ENCODE results near the gene CLTCL1.

CLTCL1 gene

DNA sequence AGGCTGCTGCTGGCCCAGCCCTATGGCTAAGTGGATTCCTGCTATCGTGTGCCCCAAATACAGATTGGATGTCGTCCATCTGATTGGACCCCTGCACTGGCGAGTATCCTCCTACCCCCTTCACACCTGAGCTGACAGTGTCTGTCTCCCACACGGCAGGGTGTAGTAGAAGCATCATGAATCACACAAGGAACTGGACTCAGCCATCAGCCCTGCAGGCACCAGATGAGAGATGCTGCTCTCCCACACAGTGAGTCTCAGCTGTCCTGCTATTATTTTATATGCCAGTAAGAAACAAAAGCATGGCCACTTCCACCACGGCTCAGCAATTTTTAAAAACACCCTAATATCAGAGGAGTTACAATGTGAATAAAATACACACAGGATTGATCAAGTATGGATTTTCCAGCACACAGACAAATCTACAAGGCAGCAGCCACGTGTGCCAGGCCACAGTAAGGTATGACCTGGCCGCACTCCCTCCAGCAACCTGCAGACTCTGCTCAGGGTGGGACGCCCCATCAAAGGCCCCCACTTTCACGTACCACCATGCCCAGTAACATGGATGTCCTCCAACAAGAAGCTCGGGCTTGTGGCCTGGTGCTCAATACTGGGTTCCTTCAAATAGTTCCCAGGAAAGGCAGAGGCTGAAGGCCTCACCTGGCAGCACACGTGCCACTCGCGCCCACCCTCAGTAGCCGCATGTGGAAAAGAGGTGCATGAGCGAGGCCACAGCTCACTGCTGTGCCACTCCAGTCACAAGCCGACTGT, 96.6 kb downstream of the CLTCL1 start:
- no peak for DNase-seq

GRCh38 chr22:19193879-19194278, 97.6 kb downstream of the CLTCL1 start:
- DNase-seq: no peak

DNA sequence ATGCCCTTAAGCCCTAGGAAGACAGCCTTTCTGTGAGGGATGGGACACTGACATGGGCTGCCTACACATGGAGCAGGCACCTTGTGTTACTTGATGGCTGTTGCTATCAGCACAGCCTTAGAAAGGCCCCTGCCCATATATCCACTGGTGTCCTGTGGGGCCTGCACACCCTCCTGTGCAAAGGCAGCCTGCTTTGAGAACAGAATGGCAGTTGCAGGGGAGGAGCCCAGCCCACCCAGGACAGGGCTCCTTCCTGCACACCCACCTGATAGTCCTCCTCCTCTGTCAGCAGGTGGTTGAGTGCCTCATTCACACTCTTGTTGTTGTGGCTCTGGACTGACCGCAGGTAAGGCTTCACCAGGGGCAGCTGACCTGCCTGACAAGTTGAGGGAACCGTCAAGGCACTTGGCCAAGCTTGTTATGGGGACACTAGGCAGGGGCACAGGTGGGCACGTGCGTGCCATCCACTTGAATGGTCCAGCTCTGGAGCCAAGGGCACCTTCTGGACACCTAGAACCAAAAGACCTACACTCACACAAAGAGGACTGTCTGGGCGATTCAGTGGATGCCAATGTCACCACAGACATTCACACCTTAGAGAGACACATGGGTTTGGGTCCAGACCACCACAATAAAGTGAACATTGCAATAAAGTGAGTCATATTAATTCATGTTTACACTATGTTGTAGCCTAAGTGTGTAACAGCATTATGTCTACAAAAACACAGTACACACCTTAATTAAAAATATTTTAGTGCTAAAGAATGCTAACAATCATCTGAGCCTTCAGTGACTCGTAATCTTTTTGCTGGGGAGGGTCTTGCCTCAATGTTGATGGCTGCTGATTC, 103.6 kb downstream of the CLTCL1 start:
- DNase-seq: no peak

DNA sequence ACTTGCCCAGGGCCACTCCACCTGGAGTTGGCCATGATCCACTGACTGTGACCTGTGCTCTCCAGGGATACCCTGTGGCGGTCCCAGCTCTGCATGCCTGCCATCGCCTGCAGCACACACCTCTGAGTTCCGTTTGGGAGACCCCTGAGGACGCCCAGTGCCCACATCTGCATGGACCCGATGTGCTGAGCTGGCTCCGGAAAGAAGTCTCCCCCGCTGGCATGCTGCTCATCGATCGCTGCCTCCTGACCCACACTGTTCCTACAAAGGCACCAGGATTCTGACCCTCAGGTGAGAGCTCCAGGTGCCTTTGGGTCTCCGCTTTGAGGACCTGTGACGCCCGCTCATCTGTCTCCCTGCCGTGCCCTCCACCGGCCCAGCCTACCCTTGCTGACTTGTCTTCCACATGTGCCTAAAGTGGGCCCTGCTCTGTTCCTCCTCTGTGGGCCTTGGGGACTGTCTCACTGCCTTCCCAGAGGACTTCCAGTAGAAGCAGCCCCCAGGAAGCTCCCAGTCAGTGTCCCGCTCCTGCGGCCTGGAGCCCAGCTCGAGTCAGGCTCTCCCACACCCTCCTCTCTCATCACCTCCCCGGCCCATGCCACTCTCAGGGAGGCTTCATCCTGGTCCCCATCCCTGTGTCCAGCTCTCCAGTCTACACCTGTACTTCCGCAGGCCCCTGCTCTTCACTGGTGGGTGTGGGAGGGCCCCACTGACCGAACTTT, 107.1 kb downstream of the CLTCL1 start:
- no peak for DNase-seq

- DNase-seq: no peak
Measured at GRCh38 chr22:19183216-19183615, 108.3 kb downstream of the CLTCL1 start.

DNA sequence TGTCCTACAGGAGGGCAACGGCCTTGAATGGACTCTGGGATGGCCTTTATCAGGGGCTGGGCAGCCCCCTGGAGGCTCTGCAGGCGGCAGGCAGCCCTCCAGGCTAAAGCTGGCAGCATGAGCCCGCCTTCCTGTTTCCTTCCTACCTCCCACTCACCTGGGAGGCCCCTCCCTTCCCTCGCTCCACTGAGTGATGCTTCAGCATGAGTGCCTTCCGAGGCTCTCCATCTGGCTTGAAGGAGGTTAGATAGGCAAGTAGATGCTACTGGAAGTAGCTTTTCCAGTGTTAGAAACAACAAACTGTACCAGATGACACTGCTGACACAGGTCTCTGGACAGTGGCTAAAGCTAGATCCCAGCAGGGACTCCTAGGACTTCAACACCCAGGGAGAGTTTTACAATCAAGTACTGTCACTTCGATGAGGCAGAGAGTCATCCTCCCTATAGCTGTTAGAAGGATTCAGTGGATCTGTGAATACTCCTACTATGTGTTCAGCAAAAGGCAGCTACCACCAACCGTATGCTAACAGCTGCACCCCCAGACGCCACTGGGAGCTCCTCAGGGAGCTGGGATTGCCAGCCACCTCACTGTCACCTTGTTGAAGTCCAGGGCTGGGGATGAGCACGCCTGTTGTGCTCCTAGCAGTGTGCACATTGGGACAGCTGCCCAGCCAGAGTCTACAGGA, 108.9 kb downstream of the CLTCL1 start:
- DNase-seq: no peak

- DNase-seq: peak; percentile 63
Measured at GRCh38 chr22:19181786-19182471, 109.6 kb downstream of the CLTCL1 start.

DNA sequence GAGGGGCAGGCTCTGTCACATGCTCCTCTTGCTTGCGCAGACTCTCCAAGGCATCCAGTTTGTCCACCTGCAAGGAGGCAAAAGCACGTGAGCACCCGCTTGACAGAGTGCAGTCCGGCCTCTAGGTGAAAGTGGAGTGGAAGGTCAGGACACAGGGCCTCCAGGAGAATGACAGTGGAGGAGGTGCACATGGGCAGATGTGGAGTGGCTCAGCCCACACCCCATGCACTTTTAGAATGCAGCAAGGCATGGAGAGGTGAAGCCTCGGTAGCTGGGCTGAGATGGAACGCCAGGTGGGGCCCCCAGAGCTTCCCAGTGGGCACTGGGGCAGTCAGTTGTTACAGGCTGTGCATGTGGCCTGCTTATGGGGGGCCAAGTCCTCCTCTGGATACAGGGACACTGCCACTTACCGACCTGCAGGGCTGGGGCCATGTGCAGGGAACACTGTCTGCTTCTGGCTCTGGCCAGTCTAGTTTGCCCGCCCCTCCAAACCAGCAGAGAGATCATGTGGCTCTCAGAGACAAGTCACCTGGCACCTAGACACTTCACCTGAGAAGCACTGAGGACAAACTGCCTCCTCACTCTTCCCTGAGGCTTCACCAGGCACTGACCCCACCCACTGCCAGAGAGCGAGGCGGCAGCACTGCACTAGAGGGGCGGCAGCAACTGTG, 110.6 kb downstream of the CLTCL1 start:
- no peak for DNase-seq

- DNase-seq: no peak
Measured at GRCh38 chr22:19180234-19180633, 111.3 kb downstream of the CLTCL1 start.

DNA sequence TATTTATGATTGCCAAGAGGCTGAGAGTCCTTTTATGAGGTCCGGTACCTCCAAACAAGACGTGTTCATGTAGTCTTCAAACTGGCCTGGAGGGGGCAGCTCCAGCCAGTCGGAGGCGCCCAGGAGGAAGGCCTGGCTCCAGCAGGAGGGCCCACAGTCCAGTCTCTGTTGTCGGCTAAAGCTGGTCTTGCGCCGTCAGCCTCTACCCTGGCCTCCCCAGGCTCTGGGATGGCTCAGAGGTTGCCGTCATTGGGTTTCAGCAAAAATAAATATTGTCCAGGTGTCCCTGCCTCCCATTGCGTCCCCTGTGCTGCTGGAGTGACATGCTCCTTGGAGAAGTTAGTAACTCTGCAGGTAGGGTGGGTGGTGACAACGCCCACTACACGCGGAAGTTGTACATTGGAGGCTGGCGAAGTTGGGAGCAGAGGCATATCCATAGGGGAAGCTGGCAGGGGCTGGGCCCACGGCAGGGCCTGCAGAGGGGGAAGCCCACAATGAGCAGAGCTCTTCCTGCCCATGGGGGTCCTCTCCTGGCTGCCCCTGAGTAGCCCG, 111.9 kb downstream of the CLTCL1 start:
- DNase-seq: peak; percentile 66

DNA sequence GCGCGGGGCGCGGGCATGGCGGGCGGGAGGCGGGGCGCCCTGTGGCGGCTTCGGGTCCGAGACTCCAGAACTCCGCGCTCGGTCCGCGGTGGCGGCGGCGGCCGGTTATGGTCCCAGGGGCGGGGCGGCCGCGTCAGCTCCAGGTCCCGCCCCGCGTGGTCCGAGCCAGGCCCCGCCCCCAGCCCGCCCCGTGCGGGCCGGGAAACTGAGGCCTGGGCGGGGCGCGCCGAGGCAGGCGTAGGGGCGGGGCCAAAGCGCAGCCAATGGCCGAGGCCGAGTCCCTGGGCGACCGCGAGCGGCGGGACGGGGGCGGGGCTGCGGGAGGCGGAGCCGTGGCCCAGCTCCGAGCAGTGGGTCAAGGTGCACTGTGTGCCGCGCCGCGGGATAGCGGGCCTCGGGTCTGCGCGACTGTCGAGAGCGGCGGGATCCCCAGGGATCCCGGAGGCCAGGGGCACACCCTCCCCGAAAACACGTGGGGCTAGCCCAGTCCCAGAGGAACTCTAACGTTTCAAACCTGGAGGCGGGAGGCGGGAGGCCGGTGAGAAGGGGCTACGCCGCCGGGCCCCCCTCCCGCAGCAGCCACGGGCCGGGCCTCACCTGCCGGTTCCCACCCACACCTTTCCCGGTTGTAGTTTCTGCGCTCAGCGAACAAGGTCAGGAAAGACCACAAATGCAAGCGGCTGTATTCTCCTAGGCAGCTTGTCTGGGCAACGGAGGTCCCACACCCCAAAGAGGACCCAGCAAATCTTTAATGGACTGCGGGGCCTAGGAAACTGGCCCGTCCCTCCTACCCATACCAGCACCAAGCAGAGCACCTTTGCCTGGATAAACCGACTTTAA, 112.6 kb downstream of the CLTCL1 start, which contains the start of gene SLC25A1:
TSS of gene SLC25A1 (minus strand) at position 80 of the 840 bp plus-strand sequence. CDS start at position 17, 63 bp downstream.
- peak; percentile 95 for DNase-seq

DNA sequence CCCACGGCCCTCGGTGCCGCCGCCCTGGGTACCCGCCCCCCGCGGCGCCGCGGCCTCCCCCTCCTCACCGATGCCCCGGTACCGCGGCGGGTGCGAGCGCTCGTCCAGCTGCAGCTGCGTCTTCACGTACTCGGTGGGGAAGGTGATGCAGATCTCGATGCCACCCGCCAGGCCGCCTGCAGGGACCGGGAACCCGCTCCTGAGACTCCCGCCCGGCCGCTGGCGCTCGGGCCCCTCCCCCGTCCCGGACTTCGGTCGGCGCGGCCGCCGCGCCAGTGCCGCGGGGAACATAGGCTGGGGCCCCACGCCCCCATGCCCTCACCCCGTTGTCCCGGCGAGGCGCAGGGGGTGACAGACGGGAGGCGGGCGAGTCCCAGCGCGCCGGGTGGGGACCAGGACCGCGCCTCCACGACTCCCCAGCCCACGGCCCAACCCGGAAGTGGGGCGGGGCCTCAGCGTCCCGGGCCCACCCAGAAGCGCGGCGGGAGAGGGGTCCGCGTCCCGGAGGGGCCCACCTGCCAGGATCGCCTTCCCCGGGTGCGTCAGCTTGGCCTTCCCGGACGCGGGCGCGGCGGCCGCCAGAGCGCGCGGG, 113.4 kb downstream of the CLTCL1 start:
- no peak for DNase-seq

- DNase-seq: no peak
Measured at GRCh38 chr22:19177164-19178064, 114.1 kb downstream of the CLTCL1 start.

- peak; percentile 57 for DNase-seq
Measured at GRCh38 chr22:19176732-19177131, 114.8 kb downstream of the CLTCL1 start.

DNA sequence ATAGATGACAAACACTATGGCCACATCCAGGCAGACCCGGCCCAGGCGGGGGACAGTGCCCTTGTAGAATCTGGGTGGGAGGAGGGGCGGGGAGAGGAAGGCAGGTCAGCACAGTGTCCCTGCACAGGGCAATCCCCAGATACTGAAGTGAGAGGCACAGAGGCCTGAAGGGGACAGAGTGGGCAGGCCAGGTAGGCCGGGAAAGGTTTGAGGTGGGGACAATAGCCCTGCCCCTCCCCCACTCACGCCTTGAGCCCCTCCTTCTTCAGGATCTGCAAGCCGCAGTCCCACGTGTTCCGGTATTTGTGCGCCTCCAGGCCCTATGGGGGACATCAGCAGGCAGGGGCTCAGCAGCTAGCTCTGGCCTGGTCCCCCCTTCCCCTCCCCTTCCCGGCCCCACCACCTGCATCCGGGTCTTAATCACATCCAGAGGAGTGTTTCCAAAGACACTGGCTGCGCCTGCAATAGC, 115.3 kb downstream of the CLTCL1 start:
- no peak for DNase-seq

- DNase-seq: no peak
Measured at GRCh38 chr22:19175602-19176174, 115.8 kb downstream of the CLTCL1 start.

- no peak for DNase-seq
Measured at GRCh38 chr22:19175026-19175601, 116.4 kb downstream of the CLTCL1 start.

Measured in activated CD8-positive, alpha-beta memory T cell treated with anti-CD3 and anti-CD28 coated beads, Interleukin-2, amount 50 U/mL, for 48 hours (primary cell).